ENCODE data around the gene NKD2.

Gene NKD2

GRCh38 chr5:1001406-1002270 is 7.0 kb upstream of the NKD2 start:
- no peak for DNase-seq

- no peak for DNase-seq
Measured at GRCh38 chr5:1002271-1002546, 6.4 kb upstream of the NKD2 start.

GRCh38 chr5:1002836-1003235 is 5.8 kb upstream of the NKD2 start:
- DNase-seq: no peak

- no peak for DNase-seq
Measured at GRCh38 chr5:1003296-1003937, 5.2 kb upstream of the NKD2 start.

- no peak for DNase-seq
Measured at GRCh38 chr5:1004461-1005248, 3.9 kb upstream of the NKD2 start.

- no peak for DNase-seq
Measured at GRCh38 chr5:1005249-1005851, 3.3 kb upstream of the NKD2 start.

- no peak for DNase-seq
Measured at GRCh38 chr5:1005904-1006655, 2.5 kb upstream of the NKD2 start.

- DNase-seq: no peak
Measured at GRCh38 chr5:1006656-1007071, 1.9 kb upstream of the NKD2 start.

- DNase-seq: no peak
Measured at GRCh38 chr5:1007221-1007680, 1.4 kb upstream of the NKD2 start.

GRCh38 chr5:1007681-1008450 is 736 bp upstream of the NKD2 start:
- no peak for DNase-seq

- DNase-seq: no peak
Measured at GRCh38 chr5:1009359-1010180, 968 bp downstream of the NKD2 start.

- DNase-seq: no peak
Measured at GRCh38 chr5:1010181-1010510, 1.5 kb downstream of the NKD2 start.

- no peak for DNase-seq
Measured at GRCh38 chr5:1010641-1011046, 2.0 kb downstream of the NKD2 start.

- no peak for DNase-seq
Measured at GRCh38 chr5:1011226-1011631, 2.6 kb downstream of the NKD2 start.

- no peak for DNase-seq
Measured at GRCh38 chr5:1011741-1012312, 3.2 kb downstream of the NKD2 start.

GRCh38 chr5:1012313-1012841 is 3.8 kb downstream of the NKD2 start:
- no peak for DNase-seq

GRCh38 chr5:1012900-1013237 is 4.3 kb downstream of the NKD2 start:
- no peak for DNase-seq

- DNase-seq: no peak
Measured at GRCh38 chr5:1013238-1013947, 4.8 kb downstream of the NKD2 start.

GRCh38 chr5:1013948-1014301 is 5.3 kb downstream of the NKD2 start:
- DNase-seq: no peak

- no peak for DNase-seq
Measured at GRCh38 chr5:1014346-1014745, 5.7 kb downstream of the NKD2 start.

Data from fibroblast of upper back skin (primary cell).